Activated CD4-positive, alpha-beta T cell treated with anti-CD3 and anti-CD28 coated beads for 24 hours (primary cell): ENCODE data around the gene DEFB112.

ENCODE experiments used
- DNase-seq, 2 donors: peaks; one replicate each; pipeline ENCODE4 v3.0.0-alpha.2; 2020; ENCODE audit warnings: low read depth in 2 of 2

Gene DEFB112, protein sequence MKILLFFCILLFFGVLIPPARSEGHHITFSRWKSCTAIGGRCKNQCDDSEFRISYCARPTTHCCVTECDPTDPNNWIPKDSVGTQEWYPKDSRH

DNA sequence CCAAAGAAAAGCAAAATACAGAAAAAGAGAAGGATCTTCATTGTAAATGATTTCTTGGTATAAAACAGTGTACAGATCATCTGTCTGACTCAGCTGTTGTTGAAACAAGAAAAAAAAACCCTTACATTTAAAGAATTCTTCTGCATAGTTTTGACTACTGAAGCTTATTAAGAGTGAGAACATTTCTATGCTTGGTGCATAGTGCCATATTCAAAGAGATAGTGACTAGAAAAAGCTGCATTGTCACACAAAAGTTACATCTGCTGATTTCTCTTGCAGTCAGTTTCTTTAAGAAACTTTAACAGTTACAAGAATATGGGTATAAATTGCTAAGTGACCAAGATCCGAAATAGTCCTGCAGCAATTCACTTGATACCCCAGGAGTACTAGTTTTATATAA, at the start of gene DEFB112:
Gene DEFB112 (minus strand): TSS at position 101 of the 400 bp plus-strand sequence. CDS start 60 bp downstream, at position 41.
- DNase-seq = no peak

DNA sequence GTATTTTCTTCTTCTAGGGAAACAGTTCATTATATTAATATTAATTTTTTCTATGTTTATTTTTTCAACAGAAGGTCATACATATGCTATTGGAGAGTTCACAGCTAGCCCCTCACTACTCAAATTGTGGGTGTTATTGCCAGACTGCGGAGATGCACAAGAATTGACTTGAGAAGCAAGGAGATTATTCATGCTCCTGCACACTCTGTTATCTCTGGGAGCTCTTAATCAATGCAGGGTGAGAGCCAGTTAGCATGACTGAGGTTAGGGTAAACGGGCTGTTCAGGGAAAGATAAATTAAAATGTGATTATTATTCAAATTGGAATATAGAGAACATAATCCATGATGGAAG, 48.9 kb upstream of the DEFB112 start:
- DNase-seq = no peak

DNA sequence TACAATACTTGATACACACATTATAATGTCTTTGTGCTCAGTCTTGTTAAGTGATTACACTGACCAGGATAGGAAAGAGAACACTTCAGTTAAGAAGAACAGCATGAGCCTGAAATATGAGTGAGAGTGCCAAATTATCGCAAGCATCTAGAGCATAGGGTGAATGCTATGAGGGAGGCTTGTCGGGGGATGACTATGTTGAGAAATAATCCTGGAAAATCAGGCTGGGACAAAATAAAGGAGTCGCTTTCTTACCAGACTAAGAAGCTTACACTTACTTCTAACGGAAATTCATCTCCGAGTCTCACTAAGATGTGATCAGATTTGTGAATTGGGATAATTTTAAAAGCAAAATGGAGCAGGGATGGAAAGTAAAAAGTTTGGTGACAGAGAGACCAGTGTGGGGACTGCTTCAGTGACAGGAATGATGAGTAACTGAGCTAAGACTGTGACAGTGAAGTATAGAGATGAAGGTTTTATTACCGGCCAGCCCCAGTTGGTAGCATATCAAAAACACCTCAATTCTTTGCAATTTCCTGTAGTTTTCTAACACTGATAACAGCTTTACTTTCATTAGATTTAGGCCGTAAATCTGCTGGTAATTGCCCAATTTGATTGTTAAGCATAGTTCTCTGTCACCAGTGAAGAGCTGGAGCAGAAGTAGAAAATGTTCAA, 48.4 kb upstream of the DEFB112 start:
- DNase-seq = no peak

DNA sequence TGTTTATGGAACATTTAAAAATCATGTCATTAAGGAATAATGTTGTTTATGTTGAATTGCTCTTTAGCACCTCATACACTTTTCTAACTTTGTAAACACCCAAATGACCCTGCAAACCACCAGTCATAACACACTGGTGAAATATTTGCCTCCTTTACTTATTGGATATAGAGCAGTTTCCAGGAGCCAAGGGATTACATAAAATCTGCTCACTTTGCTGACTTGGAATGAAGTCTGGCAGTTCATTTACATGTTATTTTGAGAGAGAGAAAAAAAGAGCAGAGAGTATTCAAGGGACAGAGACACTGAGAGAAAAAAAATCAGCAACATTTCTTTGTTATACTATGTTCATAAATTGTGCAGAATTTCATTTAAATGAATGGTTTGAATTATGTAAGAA, 46.6 kb upstream of the DEFB112 start:
- no peak for DNase-seq

DNA sequence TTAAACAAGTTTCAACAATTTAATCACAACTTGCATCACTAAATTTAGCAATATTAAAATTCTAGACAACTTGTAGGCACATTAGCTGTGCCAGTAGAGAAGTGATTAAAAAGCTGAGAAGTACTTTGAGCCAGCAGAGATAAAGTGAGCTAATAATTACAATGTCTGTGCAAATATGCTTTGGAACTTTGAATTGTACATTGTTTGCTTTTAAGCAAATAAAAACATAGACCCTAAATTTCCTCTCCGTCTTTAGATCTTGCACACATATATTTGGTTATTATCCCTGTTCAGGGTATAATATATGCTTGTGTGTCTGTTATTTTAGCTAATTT, 44.2 kb upstream of the DEFB112 start:
- no peak for DNase-seq

DNA sequence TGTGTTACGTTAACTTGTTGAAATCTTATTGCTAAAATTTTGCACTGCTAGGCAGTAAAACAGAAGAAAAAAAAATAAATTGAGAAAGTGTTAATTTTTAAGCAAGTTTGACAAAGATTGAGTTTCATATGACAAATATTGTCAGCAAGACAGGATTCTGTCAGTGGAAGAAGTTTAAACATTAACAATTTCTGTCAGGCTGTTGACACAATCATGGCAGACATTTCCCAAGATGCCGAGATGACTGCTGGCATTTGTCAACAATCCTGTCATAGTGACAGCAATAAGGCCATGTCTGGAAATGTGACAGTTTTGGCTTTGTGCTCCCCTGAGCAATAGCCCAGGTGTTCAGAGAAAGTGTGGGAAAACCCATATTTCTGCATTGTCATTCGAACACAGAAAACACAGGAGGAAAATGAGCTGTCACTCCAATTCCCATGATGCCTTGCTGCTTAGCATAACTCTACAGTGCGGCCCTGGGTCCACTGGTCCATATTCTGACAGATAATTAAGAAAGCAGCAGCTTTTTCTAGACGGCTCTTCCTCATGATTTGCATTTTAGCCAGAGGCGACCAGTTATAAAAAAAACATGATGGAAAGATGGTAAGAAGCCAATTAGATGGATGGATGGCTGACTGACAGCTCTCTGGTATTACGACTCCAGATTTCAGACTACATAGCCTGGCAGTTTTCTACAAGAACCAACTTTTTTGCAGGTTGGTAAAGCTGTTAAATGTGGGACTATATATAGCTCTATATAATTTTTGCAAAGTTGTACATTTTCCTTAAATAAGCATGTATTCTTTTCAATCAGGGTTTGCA, 43.6 kb upstream of the DEFB112 start:
- DNase-seq = no peak

DNA sequence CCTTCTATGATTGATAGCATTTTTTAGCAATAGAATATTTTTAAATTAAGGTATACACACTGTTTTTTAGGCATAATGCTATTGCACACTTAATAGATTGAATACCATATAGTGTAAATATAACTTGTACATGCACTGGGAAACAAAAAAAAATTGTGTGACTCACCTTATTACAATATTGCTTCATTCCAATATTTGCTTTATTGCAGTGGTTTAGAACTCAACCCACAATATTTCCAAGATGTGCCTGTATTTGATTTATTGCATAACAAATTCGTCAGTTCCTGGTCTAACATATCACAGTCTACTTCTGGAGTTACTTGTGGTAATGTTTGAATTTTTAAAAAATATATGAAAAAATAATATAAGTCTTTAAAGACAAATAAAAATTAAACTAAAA, 41.9 kb upstream of the DEFB112 start:
- DNase-seq = no peak

DNA sequence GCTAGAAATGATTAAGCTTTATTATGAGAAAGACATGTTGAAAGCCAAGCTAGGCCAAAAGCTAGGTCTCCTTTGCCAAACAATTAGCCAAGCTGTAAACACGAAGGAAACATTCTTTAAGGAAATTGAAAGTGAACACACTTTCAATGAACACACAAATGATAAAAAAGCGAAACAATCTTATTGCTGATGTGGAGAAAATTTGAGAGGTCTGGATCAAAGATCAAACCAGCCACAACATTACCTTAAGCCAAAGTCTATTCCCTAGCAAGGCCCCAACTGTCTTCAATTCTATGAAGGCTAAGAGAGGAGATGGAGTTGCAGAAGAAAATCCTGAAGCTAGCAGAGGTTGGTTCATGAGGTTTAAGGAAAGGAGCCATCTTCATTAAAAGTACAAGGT, 40.2 kb upstream of the DEFB112 start:
- DNase-seq = no peak

DNA sequence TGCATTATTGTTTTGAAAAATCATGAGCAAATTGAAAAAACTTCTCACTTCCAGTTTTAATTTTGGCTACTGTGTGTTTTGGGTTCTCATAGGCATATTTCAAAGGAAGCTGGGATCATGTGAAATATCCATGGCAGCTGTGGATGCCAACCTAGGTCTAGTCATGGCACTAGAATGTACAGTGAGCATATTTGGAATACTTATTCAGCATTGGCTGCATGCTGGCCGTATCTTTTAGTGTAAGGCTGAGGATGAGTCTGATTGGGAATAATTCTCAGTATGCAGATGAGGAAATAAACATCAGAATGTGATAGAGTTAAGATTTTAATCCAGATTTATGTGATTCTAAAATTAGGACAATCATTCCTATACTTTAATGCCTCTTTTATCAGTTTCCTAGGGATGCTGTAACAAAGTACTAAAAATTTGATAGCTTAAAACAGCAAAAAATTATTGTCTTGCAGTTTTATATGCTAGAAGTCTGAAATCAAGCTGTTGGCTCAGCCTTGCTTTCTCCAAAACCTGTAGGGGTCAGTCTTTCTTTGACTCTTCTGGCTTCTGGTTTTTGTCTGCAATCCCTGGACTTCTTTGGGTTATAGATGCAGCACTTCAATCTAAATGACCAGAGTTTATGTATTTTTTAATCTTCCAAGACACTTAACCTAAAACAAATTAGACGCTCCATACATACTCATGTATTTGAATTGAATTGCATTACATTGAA, 37.7 kb upstream of the DEFB112 start:
- no peak for DNase-seq

DNA sequence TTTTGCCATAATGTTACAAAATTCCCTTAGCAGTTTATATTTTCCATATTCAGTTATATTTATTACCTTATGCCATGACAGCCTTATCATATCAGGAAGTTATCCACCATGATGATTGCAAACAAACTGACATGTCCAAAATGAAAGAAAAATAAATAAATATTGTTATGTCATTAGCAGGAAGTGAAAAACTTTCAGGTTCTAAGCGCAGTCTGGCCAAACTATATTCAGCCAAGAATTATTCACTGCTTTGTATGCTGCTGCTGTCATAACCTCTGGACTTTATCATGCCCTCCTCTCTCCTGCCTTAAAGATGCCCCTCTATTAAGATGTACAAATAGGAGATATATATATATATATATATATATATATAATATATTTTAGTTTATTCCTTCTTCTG, 27.7 kb upstream of the DEFB112 start:
- DNase-seq = no peak

DNA sequence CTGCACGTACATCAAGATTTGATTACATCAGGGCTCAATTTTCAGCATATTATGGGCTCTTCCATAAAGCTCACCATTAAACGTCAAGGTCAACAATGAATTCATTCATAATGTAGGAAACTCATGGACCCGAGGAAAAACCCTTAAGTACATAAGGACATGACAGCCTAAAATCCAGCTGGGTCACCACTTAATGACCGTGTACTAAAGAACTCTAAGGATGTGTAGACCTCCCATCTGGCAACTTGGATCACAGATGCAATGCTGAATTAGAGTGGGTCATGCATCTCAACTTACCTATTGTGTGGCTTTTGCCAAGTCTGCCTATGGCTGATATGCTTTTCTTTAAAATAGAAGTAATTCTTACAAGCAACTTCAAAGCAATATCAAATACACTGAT, 26.7 kb upstream of the DEFB112 start:
- no peak for DNase-seq

DNA sequence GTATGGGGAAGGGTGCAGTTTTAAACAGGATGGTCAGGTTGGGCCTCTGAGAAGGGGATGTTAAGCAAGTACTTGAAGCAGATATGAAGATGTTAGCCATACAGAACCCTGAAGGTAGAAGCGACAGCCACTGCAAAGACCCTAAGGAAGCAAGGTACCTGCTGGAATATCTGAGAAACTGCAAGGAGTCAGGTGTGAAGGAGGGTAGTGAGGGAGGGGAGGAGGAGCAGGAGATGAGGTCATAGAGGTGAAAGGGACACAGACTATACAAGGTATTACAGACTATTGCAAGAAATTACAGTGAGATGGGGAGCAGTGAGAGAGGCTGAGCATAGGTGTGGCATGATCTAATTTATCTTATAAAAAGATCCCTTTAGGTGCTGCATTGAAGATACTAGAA, 22.2 kb upstream of the DEFB112 start:
- no peak for DNase-seq

DNA sequence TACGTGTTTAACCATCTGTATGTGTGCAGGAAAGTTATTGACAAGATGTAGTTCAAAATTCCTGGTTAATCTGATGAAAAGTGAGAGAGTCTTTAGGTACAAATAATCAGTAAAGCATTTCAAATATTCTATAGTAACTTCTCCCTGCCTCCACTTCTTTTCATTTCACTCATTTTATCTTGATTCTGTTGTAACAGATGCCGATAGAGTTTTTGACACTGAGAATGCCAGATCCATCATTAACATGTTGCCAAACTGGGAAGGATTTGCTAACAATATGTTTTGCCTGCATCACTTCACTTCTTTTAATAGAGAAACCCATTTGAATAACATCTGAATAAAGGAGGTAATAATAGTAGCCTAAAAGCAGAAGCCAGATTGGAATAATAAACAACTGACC, 20.4 kb upstream of the DEFB112 start:
- no peak for DNase-seq

DNA sequence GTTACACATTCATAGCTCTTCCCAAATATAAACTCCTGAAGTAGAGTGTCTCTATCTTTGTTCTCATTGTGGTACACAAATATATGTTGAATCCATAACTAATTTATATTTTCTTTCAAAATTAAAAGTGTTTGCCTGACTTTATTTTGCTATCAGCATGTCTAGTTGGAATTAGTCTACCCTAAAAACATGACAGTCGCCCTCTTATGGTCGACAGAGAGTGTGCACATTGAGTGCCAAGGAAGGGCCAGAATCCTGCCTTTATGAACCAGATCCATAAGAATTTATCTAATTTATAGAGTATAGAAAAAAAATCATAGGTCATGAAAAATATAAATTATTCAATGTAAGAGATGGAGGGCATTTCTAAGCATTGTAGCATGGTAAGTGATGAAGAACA, 12.3 kb upstream of the DEFB112 start:
- DNase-seq = no peak

DNA sequence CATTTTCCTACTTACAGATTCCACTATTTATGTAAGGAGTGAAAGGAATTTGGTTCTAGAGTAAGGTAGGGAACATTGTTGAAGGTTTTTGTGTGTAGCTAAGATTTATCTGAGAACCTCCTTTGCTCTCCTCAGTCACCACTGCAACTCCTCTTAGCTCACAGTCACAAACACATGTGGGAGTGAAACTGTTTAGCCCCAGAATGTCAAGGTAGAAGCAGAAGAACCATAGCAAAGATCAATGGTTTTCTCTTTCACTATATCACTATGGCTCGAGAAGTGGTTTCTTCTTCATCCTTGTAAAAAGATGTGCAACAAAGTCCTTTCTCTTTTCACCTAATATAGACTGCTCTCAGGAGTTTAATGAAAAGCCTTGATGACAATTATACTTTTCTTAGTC, 6.5 kb upstream of the DEFB112 start:
- no peak for DNase-seq

DNA sequence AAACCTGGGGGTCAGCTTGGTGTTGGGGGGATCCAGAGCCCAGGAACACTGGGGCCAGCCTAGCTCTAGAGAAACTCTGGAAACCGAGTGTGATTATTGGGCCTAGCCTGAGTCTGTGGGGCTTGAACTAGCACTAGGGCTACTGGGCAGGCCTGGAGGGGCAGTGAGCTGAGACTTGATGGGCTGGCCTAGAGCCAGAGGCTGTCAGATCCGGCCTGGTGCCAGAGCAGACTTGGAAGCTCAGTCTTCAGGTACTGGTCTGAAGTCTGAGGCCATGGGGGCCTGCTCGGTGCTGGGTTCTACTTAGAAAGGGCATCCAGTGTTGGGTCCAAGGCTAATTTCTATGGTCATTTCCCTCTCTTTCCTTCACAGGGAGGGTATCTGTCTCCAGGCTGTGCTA, 2.7 kb downstream of the DEFB112 start:
- no peak for DNase-seq

DNA sequence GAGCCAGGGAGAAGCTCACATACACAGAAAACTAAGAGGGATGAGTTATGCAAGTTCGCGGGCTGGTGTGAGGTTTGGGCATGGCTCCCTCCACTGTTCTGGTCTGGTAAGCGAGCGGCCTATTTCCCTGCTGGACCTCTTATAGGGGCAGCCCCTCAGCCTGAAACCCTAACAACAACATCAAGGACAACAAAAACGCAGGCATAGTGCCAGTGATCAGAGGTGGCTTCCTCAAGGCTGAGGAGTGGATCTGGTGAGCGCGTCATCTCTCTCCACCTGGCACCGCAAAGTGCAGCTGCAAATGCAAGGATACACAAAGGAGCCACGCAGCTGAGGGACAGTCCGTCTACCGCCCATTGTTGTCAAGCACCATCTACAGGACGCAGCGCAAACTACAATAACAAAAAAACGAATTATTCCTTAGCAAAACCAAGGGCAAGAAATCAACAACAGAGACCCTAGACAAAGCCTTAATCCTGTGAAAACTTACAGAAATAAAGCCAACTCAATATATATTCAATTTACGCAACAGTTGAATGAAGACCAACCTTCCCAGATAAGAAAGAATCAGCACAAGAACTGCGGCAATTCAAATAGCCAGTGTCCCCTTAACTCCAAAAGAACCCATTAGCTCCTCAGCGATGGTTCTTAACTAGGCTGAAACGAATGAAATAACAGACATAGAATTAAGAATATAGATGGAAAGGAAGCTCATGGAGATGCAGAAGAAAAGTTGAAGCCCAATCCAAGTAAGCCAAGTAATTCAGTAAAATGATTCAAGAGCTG, 18.8 kb downstream of the DEFB112 start:
- no peak for DNase-seq

DNA sequence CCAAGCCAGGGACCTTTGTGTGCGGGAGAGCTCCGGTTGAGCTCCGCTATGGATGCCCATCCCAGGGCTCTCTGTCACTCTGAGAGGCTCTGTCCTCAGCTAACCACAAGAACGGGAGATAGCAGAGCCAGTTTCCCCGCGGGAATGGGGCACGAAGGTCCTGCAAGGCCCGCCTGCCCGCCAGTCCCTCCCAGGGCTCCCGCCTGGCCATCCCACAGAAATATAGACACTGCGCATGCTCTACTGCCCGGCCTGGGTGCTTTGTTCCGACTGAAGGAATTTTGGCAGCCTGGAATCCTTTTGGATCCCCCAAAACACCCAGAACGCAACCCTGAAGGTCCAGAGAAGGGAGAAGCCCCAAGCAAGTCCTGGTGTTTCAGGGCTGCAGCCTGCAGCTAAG, 19.4 kb downstream of the DEFB112 start:
- no peak for DNase-seq

DNA sequence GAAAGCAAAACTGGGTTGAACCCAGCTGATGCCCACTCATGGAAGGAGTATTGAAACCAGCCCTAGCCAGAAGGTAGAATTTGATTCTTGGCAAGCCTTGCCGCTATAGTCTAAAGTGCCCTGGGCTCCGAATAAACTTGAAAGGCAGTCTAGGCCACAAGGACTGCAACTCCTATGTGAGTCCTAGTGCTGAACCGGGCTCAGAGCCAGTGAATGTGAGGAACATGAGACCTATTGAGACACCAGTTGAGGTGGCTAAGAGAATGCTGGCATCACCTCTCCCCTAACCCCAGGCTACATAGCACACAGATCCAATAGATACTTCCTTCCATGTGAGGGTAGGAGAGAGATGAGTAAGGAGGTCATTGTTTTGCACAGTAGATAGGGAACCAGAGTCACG, 24.5 kb downstream of the DEFB112 start:
- DNase-seq = no peak

DNA sequence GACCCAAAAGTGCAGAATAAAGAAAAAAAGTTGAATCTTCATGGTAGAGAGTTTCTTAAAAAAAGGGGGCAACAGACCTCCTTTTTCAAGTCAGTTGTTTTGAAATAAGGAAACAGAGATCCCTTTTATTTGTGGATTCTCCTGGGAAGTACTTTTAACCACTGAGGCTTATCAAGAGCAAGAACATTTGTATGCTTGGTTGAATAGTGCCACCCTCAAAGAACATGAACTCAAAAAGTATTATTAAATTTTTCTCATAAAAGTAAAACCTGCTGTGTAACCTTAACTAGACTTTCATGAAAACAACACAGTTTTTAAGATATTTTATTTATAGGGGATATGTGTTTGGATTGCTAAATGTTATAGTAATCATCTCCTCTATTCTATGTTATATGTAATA, 27.8 kb downstream of the DEFB112 start, which contains the start of gene DEFB110:
Gene DEFB110 (minus strand): TSS at position 101 of the 400 bp plus-strand sequence. CDS start 59 bp downstream, at position 42.
- no peak for DNase-seq

DNA sequence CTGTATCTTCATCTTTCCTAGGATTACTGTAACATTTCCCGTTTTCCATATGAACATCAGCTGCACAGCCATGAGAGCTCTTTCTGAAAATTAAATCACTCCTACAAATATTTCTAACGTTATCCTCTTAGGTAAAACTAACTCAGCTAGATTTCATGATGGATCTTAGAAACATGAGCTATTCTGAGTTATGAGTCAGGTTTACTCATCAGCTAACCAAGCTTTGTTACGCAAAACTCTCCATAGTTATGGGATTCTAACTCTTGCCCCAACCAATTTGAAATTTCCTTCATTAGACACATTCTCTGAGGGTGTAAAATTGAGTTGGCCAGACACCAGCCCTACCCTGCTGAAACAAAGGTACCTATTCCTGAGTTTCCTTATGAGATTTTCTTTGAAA, 41.9 kb downstream of the DEFB112 start:
- no peak for DNase-seq

DNA sequence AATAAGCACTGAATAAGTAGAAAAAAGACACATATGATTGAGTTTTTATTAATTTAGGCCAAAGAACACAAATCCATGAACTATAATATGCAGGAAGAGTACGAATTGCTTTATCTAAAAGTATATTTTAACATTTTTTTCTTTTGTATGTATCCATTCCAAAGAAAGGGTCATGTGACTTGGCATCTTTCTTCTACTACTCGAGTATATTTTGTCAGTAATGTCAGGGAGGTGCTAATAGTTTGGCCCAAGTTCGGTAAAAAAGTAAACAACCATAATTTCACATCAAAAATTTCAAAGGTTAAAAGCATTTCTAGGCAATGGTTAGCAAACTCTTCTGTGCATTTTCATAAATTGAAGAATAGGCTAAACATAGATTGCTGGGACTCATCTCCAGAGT, 46.6 kb downstream of the DEFB112 start:
- no peak for DNase-seq
